Liver (tissue), 9 donors: ENCODE results near the gene PTHLH. TPM values are rescaled to one million over a fixed set of nuclear protein-coding genes. Genes with fewer than 3 reads are reported as not detected.

Source experiments
- DNase-seq: peaks from one replicate; pipeline ENCODE4 v3.0.0-alpha.2; 2017; ENCODE audit warnings: low spot score
- H3K27ac ChIP-seq, 2 donors: one replicate each; pipeline ENCODE4 v1.7.0; 2013; ENCODE audit warnings: inconsistent platforms in 2 of 2, low read length in 2 of 2, control low read depth in 1 of 2, low read depth in 1 of 2, mild to moderate bottlenecking in 1 of 2
- H3K27me3 ChIP-seq, 4 donors: one replicate each; pipeline versions ENCODE4 v1.6.1 to v1.7.0; 2013; ENCODE audit warnings: low read length in 3 of 4, inconsistent platforms in 1 of 4, mild to moderate bottlenecking in 1 of 4, moderate library complexity in 1 of 4; ENCODE audit not compliant: control insufficient read depth in 4 of 4, insufficient read depth in 4 of 4
- H3K36me3 ChIP-seq, 4 donors: one replicate each; pipeline versions ENCODE4 v1.6.1 to v1.7.0; 2013; ENCODE audit warnings: low read length in 3 of 4, mild to moderate bottlenecking in 3 of 4, low read depth in 1 of 4, moderate library complexity in 1 of 4; ENCODE audit not compliant: control insufficient read depth in 4 of 4, insufficient read depth in 3 of 4
- H3K4me1 ChIP-seq, 4 donors: one replicate each; pipeline versions ENCODE4 v1.6.1 to v1.7.0; 2013; ENCODE audit warnings: low read length in 3 of 4, mild to moderate bottlenecking in 3 of 4, moderate library complexity in 1 of 4; ENCODE audit not compliant: control insufficient read depth in 4 of 4, insufficient read depth in 4 of 4
- H3K4me3 ChIP-seq, 3 donors: one replicate each; pipeline versions ENCODE4 v1.6.1 to v1.7.0; 2013; ENCODE audit warnings: low read length in 3 of 3, control low read depth in 1 of 3, low read depth in 1 of 3, mild to moderate bottlenecking in 1 of 3
- H3K9ac ChIP-seq, 2 donors: one replicate each; pipeline ENCODE4 v1.7.0; 2013; ENCODE audit warnings: low read length in 2 of 2, mild to moderate bottlenecking in 2 of 2, moderate library complexity in 2 of 2, control low read depth in 1 of 2, low read depth in 1 of 2
- H3K9me3 ChIP-seq, 4 donors: one replicate each; pipeline versions ENCODE4 v1.6.1 to v1.7.0; 2013; ENCODE audit warnings: low read length in 3 of 4; ENCODE audit not compliant: control insufficient read depth in 4 of 4
- ATF3 ChIP-seq: IDR thresholded peaks from 2 replicates; pipeline ENCODE4 v1.6.1; 2016; ENCODE audit warnings: antibody characterized with exemption
- EGR1 ChIP-seq, 2 donors: IDR thresholded peaks; 2 replicates each; pipeline ENCODE4 v1.6.1; 2016 to 2018; ENCODE audit warnings: antibody characterized with exemption in 2 of 2, low read depth in 2 of 2
- FOXA1 ChIP-seq: IDR thresholded peaks from 2 replicates; pipeline ENCODE4 v1.6.1; 2016; ENCODE audit warnings: antibody characterized with exemption
- FOXA2 ChIP-seq: IDR thresholded peaks from 2 replicates; pipeline ENCODE4 v1.6.1; 2016; ENCODE audit warnings: antibody characterized with exemption
- GABPA ChIP-seq, 2 donors: IDR thresholded peaks in 1 of 2; conservative IDR thresholded peaks in 1 of 2; 2 replicates each; pipeline ENCODE4 v1.6.1; 2016; ENCODE audit warnings: antibody characterized with exemption in 2 of 2, mild to moderate bottlenecking in 1 of 2, moderate library complexity in 1 of 2
- HNF4A ChIP-seq, 2 donors: conservative IDR thresholded peaks; 2 replicates each; pipeline ENCODE4 v1.6.1; 2016; ENCODE audit warnings: antibody characterized with exemption in 2 of 2, mild to moderate bottlenecking in 2 of 2
- HNF4G ChIP-seq: IDR thresholded peaks from 2 replicates; pipeline ENCODE4 v1.6.1; 2016; ENCODE audit warnings: antibody characterized with exemption
- JUND ChIP-seq, 2 donors: IDR thresholded peaks; 2 replicates each; pipeline ENCODE4 v1.6.1; 2016; ENCODE audit warnings: antibody characterized with exemption in 2 of 2
- MAX ChIP-seq: IDR thresholded peaks from 2 replicates; pipeline ENCODE4 v1.6.1; 2016; ENCODE audit warnings: antibody characterized with exemption
- NR2F2 ChIP-seq: IDR thresholded peaks from 2 replicates; pipeline ENCODE4 v1.6.1; 2016; ENCODE audit warnings: antibody characterized with exemption
- RAD21 ChIP-seq, 2 donors: IDR thresholded peaks; 2 replicates each; pipeline ENCODE4 v1.6.1; 2016; ENCODE audit warnings: antibody characterized with exemption in 2 of 2, mild to moderate bottlenecking in 2 of 2
- RXRA ChIP-seq, 2 donors: IDR thresholded peaks; 2 replicates each; pipeline ENCODE4 v1.6.1; 2017 to 2018; ENCODE audit warnings: antibody characterized with exemption in 2 of 2, mild to moderate bottlenecking in 1 of 2
- SP1 ChIP-seq: IDR thresholded peaks from 2 replicates; pipeline ENCODE4 v1.6.1; 2018; ENCODE audit warnings: antibody characterized with exemption, mild to moderate bottlenecking
- TAF1 ChIP-seq: conservative IDR thresholded peaks from 2 replicates; pipeline ENCODE4 v1.6.1; 2016; ENCODE audit warnings: antibody characterized with exemption, mild to moderate bottlenecking
- ZBTB33 ChIP-seq: IDR thresholded peaks from 2 replicates; pipeline ENCODE4 v1.6.1; 2016; ENCODE audit warnings: antibody characterized with exemption
- WGBS: extraction: QIAGEN DNeasy Blood & Tissue Kit; methylation state at CpG from one replicate; pipeline ENCODE4 v1.1.7; 2013; 5-methylcytosine and 5-hydroxymethylcytosine counted together
- polyA plus RNA-seq, 2 donors: library from polyadenylated mRNA; stranded (reverse) in 1 of 2; unstranded in 1 of 2; fragments of 200-250 nt in 1 of 2; fragments of >200 nt in 1 of 2; fragmentation: Nextera tagmentation in 1 of 2; extraction: Ambion mirVana in 1 of 2; gene quantifications; one replicate each; pipeline versions ENCODE4 v1.2.1 to v1.2.3, GENCODE V29; 2013 to 2015
- total RNA-seq, 2 donors: library from RNA; depleted of rRNA; stranded (reverse); fragments of >200 nt; gene quantifications; one replicate each; pipeline ENCODE4 v1.2.3, GENCODE V29; 2014
- TF ChIP-seq, protein P1 (sequence below): fragments of 150-350 bp; IDR thresholded peaks from 2 replicates; pipeline ENCODE4 v1.5.1; 2017; ENCODE audit warnings: improper control_type of control experiment, low read depth, low read length; ENCODE audit not compliant: missing input control
- TF ChIP-seq, protein P2 (sequence below): IDR thresholded peaks from 2 replicates; pipeline ENCODE4 v1.6.1; 2016; ENCODE audit warnings: antibody characterized with exemption, mild to moderate bottlenecking
- donor health status: healthy.
- donor health status: healthy.
- donor health status: healthy.
- donor health status: healthy.
- donor health status: healthy.

Gene PTHLH
- total and polyA plus RNA-seq, 4 donors: not detected

- no peak for DNase-seq
- 82% methylated on average over 3 of the region's 3 CpGs for WGBS
- Histone ChIP-seq H3K27ac (no peak overlapping the region), H3K27me3 (no peaks in the 10 kb centered on the region), H3K9ac (no peak overlapping the region), H3K9me3 (no peaks in the 10 kb centered on the region), H3K4me1 (no peaks in the 10 kb centered on the region), H3K36me3 (no peaks in the 10 kb centered on the region), H3K4me3 (no peak overlapping the region)
- TF ChIP-seq, protein P1, sequence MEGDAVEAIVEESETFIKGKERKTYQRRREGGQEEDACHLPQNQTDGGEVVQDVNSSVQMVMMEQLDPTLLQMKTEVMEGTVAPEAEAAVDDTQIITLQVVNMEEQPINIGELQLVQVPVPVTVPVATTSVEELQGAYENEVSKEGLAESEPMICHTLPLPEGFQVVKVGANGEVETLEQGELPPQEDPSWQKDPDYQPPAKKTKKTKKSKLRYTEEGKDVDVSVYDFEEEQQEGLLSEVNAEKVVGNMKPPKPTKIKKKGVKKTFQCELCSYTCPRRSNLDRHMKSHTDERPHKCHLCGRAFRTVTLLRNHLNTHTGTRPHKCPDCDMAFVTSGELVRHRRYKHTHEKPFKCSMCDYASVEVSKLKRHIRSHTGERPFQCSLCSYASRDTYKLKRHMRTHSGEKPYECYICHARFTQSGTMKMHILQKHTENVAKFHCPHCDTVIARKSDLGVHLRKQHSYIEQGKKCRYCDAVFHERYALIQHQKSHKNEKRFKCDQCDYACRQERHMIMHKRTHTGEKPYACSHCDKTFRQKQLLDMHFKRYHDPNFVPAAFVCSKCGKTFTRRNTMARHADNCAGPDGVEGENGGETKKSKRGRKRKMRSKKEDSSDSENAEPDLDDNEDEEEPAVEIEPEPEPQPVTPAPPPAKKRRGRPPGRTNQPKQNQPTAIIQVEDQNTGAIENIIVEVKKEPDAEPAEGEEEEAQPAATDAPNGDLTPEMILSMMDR: no peak
- no peak for TF ChIP-seq NR2F2
- TF ChIP-seq HNF4G: no peak
- no peak for TF ChIP-seq JUND (IDR thresholded peaks at IDR 0.05)
- TF ChIP-seq FOXA1: no peak
- no peak for TF ChIP-seq GABPA (IDR thresholded peaks at IDR 0.05 in 1 of 2, conservative IDR thresholded peaks at IDR 0.05 in 1 of 2)
- no peak for TF ChIP-seq HNF4A (conservative IDR thresholded peaks at IDR 0.05)
- TF ChIP-seq, protein P2, sequence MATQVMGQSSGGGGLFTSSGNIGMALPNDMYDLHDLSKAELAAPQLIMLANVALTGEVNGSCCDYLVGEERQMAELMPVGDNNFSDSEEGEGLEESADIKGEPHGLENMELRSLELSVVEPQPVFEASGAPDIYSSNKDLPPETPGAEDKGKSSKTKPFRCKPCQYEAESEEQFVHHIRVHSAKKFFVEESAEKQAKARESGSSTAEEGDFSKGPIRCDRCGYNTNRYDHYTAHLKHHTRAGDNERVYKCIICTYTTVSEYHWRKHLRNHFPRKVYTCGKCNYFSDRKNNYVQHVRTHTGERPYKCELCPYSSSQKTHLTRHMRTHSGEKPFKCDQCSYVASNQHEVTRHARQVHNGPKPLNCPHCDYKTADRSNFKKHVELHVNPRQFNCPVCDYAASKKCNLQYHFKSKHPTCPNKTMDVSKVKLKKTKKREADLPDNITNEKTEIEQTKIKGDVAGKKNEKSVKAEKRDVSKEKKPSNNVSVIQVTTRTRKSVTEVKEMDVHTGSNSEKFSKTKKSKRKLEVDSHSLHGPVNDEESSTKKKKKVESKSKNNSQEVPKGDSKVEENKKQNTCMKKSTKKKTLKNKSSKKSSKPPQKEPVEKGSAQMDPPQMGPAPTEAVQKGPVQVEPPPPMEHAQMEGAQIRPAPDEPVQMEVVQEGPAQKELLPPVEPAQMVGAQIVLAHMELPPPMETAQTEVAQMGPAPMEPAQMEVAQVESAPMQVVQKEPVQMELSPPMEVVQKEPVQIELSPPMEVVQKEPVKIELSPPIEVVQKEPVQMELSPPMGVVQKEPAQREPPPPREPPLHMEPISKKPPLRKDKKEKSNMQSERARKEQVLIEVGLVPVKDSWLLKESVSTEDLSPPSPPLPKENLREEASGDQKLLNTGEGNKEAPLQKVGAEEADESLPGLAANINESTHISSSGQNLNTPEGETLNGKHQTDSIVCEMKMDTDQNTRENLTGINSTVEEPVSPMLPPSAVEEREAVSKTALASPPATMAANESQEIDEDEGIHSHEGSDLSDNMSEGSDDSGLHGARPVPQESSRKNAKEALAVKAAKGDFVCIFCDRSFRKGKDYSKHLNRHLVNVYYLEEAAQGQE: no peak
- no peak for TF ChIP-seq MAX
- TF ChIP-seq RAD21 (IDR thresholded peaks at IDR 0.05): no peak
- no peak for TF ChIP-seq ATF3
- TF ChIP-seq SP1: no peak
- TF ChIP-seq EGR1 (IDR thresholded peaks at IDR 0.05; ENCODE audit: low read depth in 2 of 2): no peak
Measured at GRCh38 chr12:27996761-27997160, 24.2 kb upstream of the PTHLH start.

- Histone ChIP-seq H3K9me3 (peaks cover 0 to 9% (median under 1%) of the 10 kb centered on the region in 4 donors), H3K4me1 (no peaks in the 10 kb centered on the region), H3K27me3 (no peaks in the 10 kb centered on the region), H3K27ac (no peak overlapping the region), H3K36me3 (no peaks in the 10 kb centered on the region), H3K4me3 (no peak overlapping the region), H3K9ac (no peak overlapping the region)
- DNase-seq: no peak
- WGBS: 95% methylated on average over 1 of the region's 1 CpG
- TF ChIP-seq GABPA (IDR thresholded peaks at IDR 0.05 in 1 of 2, conservative IDR thresholded peaks at IDR 0.05 in 1 of 2): no peak
- no peak for TF ChIP-seq ATF3
- TF ChIP-seq, protein P1: no peak
- no peak for TF ChIP-seq RXRA (IDR thresholded peaks at IDR 0.05)
- no peak for TF ChIP-seq ZBTB33
- TF ChIP-seq NR2F2: no peak
- TF ChIP-seq JUND (IDR thresholded peaks at IDR 0.05): no peak
- TF ChIP-seq RAD21 (IDR thresholded peaks at IDR 0.05): no peak
- no peak for TF ChIP-seq FOXA2
- no peak for TF ChIP-seq TAF1
Measured at GRCh38 chr12:27995406-27995805, 22.9 kb upstream of the PTHLH start.
